GM12892 (cell line): ENCODE results near the gene CRY2.

ENCODE experiments used
- POLR2A ChIP-seq: IDR thresholded peaks from 2 replicates; pipeline ENCODE4 v1.6.1; 2011; ENCODE audit warnings: low read depth, low read length, control low read depth
- POLR2AphosphoS5 ChIP-seq: IDR thresholded peaks from 2 replicates; pipeline ENCODE4 v1.6.1; 2011; ENCODE audit warnings: low read depth, low read length, control low read depth

DNA sequence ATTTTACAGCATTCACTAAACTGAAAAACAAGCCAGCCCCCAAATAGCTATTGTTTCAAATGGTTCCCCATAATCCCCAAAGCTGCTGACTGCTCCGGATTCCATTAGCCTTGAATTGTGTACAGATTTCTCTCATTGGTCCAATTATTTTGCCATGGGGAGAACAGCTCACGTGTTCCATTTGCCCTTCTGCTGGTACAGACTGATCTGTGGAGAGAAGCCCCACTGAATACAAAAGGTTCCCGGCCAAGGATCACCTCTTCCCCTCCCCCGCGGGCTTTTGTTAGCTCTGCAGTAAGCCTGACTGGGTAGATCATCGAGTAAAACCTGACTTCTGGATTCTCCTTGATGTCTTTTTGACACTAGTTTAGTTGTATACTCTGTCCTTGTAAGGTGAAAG, 29.1 kb downstream of the CRY2 start:
- TF ChIP-seq POLR2AphosphoS5, result no peak
- no peak for TF ChIP-seq POLR2A
